ENCODE data around the gene OSM. TPM values are rescaled to one million over a fixed set of nuclear protein-coding genes. Genes with fewer than 3 reads are reported as not detected.

OSM gene
- total RNA-seq, 1 donor from 2014 or later = not detected

DNA sequence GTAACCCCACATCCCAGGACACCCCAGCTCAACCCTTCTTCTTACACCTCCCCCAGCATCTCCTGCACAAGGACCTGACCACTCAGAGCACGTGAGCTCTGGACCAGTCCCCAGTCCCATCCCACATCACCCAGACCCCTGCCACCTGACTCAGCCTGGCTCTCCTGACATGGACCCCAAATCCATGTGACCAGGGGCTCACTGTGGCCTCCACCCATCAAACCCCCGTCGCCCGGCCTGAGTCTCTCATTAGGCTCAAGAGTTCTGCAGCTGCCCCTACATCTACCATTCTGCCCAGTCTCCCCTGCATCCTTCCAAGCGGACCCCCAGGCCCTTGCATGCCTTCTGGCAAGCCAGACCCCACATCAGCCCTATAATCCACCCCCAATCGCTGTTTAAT is 18.2 kb downstream of the OSM start:
- no peak overlapping the region for H3K4me3 ChIP-seq (ENCODE audit: low read depth, low read length)
- no peak for DNase-seq (ENCODE audit: low read depth)
- no peak for TF ChIP-seq CTCF (conservative IDR thresholded peaks at IDR 0.05; ENCODE audit: low read depth, low read length)

GRCh38 chr22:30247974-30248373 is 18.7 kb downstream of the OSM start:
- TF ChIP-seq CTCF (conservative IDR thresholded peaks at IDR 0.05; ENCODE audit: low read depth, low read length) = no peak
- no peak for DNase-seq (ENCODE audit: low read depth)
- H3K4me3 ChIP-seq (ENCODE audit: low read depth, low read length) = no peak overlapping the region

DNA sequence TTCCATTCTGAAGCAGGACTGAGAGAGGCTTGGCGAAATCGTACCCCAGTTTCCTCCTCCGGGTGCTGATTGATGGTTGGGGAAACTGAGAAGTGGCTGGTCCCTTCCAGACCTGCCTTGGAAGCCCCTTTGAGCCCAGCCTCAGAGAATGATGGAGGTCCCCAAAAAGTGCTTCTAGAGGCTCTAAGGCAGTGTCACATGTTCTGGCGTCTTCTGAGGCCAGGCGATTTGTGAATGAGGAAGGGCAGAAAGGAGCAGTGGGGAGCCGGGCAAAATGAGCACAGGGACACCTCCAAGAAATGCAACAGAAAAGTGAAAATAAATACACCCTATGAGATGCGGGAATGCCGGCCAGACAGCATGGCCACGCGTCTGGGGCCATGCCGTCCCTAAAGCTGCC is 19.1 kb downstream of the OSM start:
- H3K4me3 ChIP-seq (ENCODE audit: low read depth, low read length) = peak overlapping the region; percentile 67
- TF ChIP-seq CTCF (conservative IDR thresholded peaks at IDR 0.05; ENCODE audit: low read depth, low read length) = no peak
- no peak for DNase-seq (ENCODE audit: low read depth)

GRCh38 chr22:30246814-30247376 is 19.8 kb downstream of the OSM start:
- peak; percentile 20 for TF ChIP-seq CTCF (conservative IDR thresholded peaks at IDR 0.05; ENCODE audit: low read depth, low read length)
- H3K4me3 ChIP-seq (ENCODE audit: low read depth, low read length) = peak overlapping the region; percentile 67
- no peak for DNase-seq (ENCODE audit: low read depth)

DNA sequence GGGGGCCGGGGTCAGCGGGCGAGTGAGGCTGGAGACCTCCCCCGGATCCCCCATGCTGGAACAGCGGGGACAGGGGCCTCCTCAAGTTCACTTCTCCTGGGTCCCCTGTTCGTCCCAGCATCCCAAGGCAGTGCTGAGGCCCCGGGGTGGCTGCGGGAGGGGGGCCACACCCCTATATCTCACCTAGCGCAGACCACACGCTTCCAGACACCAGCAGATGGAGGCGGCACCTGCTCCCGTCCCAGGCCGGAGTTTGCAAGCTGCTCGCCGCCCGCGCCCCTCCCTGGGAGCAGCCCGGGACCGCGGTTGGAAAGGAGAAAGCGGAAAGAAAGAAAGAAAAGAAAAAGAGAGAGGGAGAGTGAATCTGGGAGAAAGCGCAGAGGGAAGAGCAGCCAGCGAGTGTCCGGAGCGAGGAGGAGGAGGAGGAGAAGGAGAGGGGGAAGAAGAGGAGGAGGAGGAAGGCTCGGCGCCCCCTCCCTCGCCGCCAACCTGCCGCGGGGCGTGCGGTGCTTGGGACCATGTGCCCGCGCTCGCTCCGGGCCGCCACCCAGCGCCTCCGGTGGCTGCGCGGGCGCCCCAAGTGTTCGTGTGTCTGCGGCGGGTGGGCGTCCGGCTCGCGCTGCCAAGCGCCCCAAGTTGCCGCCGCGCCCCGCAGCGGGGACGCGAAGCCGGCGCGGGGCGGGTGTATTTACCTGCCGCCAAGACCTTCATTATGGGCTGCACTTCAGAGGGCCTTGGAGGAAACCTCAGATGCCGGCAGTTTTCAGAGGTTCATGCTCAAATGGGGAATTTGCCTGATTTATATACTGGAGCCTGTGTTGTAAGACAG is 20.5 kb downstream of the OSM start, which contains the start of gene LIF:
Gene LIF, minus strand, starts transcription at position 775 of the 829 bp plus-strand sequence. Its CDS starts 64 bp downstream, at position 711.
- no peak for DNase-seq (ENCODE audit: low read depth)
- peak within 1 kb of the TSS; percentile 67 for H3K4me3 ChIP-seq (ENCODE audit: low read depth, low read length)
- TF ChIP-seq CTCF (conservative IDR thresholded peaks at IDR 0.05; ENCODE audit: low read depth, low read length) = peak; percentile 7

GRCh38 chr22:30245181-30245984 is 21.3 kb downstream of the OSM start:
- TF ChIP-seq CTCF (conservative IDR thresholded peaks at IDR 0.05; ENCODE audit: low read depth, low read length) = no peak
- peak overlapping the region; percentile 67 for H3K4me3 ChIP-seq (ENCODE audit: low read depth, low read length)
- no peak for DNase-seq (ENCODE audit: low read depth)

Data from epithelial cell of proximal tubule (primary cell).